HEK293 (cell line): ENCODE measurements around the gene TEF.

Experiments
- CTCF ChIA-PET: fragments of 350-600 bp; formaldehyde crosslinking; extraction: SDS; loops from one replicate; lab custom pipeline; 2021; ENCODE audit warnings: antibody characterized with exemption; lab: Yijun Ruan, JAX
- POLR2A ChIA-PET: fragments of 300-600 bp; formaldehyde crosslinking; extraction: SDS; loops from one replicate; lab custom pipeline; 2020; ENCODE audit warnings: antibody characterized with exemption, inconsistent platforms; lab: Yijun Ruan, JAX
- H3K27ac ChIP-seq: fragments of 200-500 bp; sonication (Bioruptor generic); 2 replicates; pipeline ENCODE4 v1.5.1; 2014; ENCODE audit warnings: low read depth, low read length, control low read depth, inconsistent platforms; ENCODE audit errors: extremely low read depth
- H3K36me3 ChIP-seq, 2 experiments: fragments of 200-500 bp in 1 of 2; sonication (Bioruptor generic) in 1 of 2; 1 replicate in 1 of 2; 2 replicates in 1 of 2; pipeline ENCODE4 v1.5.1; 2014 to 2017; ENCODE audit warnings: inconsistent platforms in 2 of 2, low read length in 2 of 2; ENCODE audit not compliant: control insufficient read depth in 2 of 2, insufficient read depth in 1 of 2
- H3K4me1 ChIP-seq: fragments of 200-500 bp; sonication (Bioruptor generic); 2 replicates; pipeline ENCODE4 v1.5.1; 2014; ENCODE audit warnings: mild to moderate bottlenecking, low read length, inconsistent platforms; ENCODE audit not compliant: control insufficient read depth, insufficient read depth
- H3K4me3 ChIP-seq: 2 replicates; pipeline ENCODE4 v1.5.1; 2011; ENCODE audit warnings: low read depth, mild to moderate bottlenecking, control low read depth, low read length, moderate library complexity
- H3K9me3 ChIP-seq: fragments of 200-500 bp; sonication (Bioruptor generic); 2 replicates; pipeline ENCODE4 v1.5.1; 2014; ENCODE audit warnings: low read depth, low read length, inconsistent platforms; ENCODE audit not compliant: control insufficient read depth, insufficient read depth
- BCL11A ChIP-seq: fragments of 450-650 bp; formaldehyde crosslinking; IDR thresholded peaks from 2 replicates; pipeline ENCODE4 v1.5.1; 2016; ENCODE audit warnings: low read depth, missing biosample characterization, missing genetic modification characterization
- KLF7 ChIP-seq: fragments of 450-650 bp; formaldehyde crosslinking; IDR thresholded peaks from 2 replicates; pipeline ENCODE4 v1.5.1; 2016; ENCODE audit warnings: missing biosample characterization, missing genetic modification characterization, borderline replicate concordance
- KLF8 ChIP-seq: fragments of 450-650 bp; formaldehyde crosslinking; IDR thresholded peaks from 2 replicates; pipeline ENCODE4 v1.5.1; 2016; ENCODE audit warnings: missing biosample characterization, missing genetic modification characterization
- PRDM1 ChIP-seq: fragments of 450-650 bp; formaldehyde crosslinking; IDR thresholded peaks from 2 replicates; pipeline ENCODE4; 2016; ENCODE audit warnings: missing biosample characterization, missing genetic modification characterization
- SP2 ChIP-seq: fragments of 450-650 bp; formaldehyde crosslinking; IDR thresholded peaks from 2 replicates; pipeline ENCODE4 v1.5.1; 2016; ENCODE audit warnings: missing biosample characterization, missing genetic modification characterization
- SP3 ChIP-seq: fragments of 450-650 bp; formaldehyde crosslinking; IDR thresholded peaks from 2 replicates; pipeline ENCODE4 v1.5.1; 2016; ENCODE audit warnings: missing biosample characterization, missing genetic modification characterization
- ZBTB7A ChIP-seq: fragments of 450-650 bp; formaldehyde crosslinking; IDR thresholded peaks from 2 replicates; pipeline ENCODE4 v1.5.1; 2016; ENCODE audit warnings: low read depth, missing biosample characterization, missing genetic modification characterization
- ZFHX2 ChIP-seq: fragments of 450-650 bp; formaldehyde crosslinking; conservative IDR thresholded peaks from 2 replicates; pipeline ENCODE4 v1.5.1; 2016; ENCODE audit warnings: missing biosample characterization, missing genetic modification characterization
- ZFP37 ChIP-seq: fragments of 450-650 bp; formaldehyde crosslinking; IDR thresholded peaks from 2 replicates; pipeline ENCODE4 v1.5.1; 2016; ENCODE audit warnings: missing biosample characterization, missing genetic modification characterization
- ZNF121 ChIP-seq: fragments of 450-650 bp; formaldehyde crosslinking; IDR thresholded peaks from 2 replicates; pipeline ENCODE4 v1.5.1; 2016; ENCODE audit warnings: missing biosample characterization, missing genetic modification characterization
- ZNF140 ChIP-seq: fragments of 450-650 bp; formaldehyde crosslinking; IDR thresholded peaks from 2 replicates; pipeline ENCODE4 v1.5.1; 2016; ENCODE audit warnings: missing biosample characterization, missing genetic modification characterization
- ZNF184 ChIP-seq: fragments of 450-650 bp; IDR thresholded peaks from 2 replicates; pipeline ENCODE4 v1.5.1; 2018; ENCODE audit warnings: missing biosample characterization, mild to moderate bottlenecking, missing genetic modification characterization
- ZNF221 ChIP-seq: fragments of 450-650 bp; formaldehyde crosslinking; IDR thresholded peaks from 2 replicates; pipeline ENCODE4 v1.5.1; 2017; ENCODE audit warnings: missing biosample characterization, missing genetic modification characterization, borderline replicate concordance
- ZNF24 ChIP-seq: fragments of 450-650 bp; formaldehyde crosslinking; IDR thresholded peaks from 2 replicates; pipeline ENCODE4 v1.5.1; 2016; ENCODE audit warnings: missing biosample characterization, missing genetic modification characterization
- ZNF311 ChIP-seq: fragments of 450-650 bp; formaldehyde crosslinking; IDR thresholded peaks from 2 replicates; pipeline ENCODE4 v1.5.1; 2017; ENCODE audit warnings: missing biosample characterization, missing genetic modification characterization, borderline replicate concordance
- ZNF341 ChIP-seq: fragments of 450-650 bp; formaldehyde crosslinking; IDR thresholded peaks from 2 replicates; pipeline ENCODE4; 2016; ENCODE audit warnings: low read depth, missing biosample characterization, missing genetic modification characterization
- ZNF354C ChIP-seq: fragments of 450-650 bp; formaldehyde crosslinking; IDR thresholded peaks from 2 replicates; pipeline ENCODE4 v1.5.1; 2016; ENCODE audit warnings: missing biosample characterization, missing genetic modification characterization, low read depth, borderline replicate concordance
- ZNF560 ChIP-seq: fragments of 450-650 bp; formaldehyde crosslinking; IDR thresholded peaks from 2 replicates; pipeline ENCODE4 v1.5.1; 2017; ENCODE audit warnings: missing biosample characterization, missing genetic modification characterization, borderline replicate concordance
- ZNF623 ChIP-seq: fragments of 450-650 bp; formaldehyde crosslinking; IDR thresholded peaks from 2 replicates; pipeline ENCODE4 v1.5.1; 2016; ENCODE audit warnings: missing biosample characterization, missing genetic modification characterization
- ZNF626 ChIP-seq: fragments of 450-650 bp; sonication (Bioruptor Pico); formaldehyde crosslinking; IDR thresholded peaks from 2 replicates; pipeline ENCODE4 v1.5.1; 2018; ENCODE audit warnings: missing biosample characterization, missing genetic modification characterization, inconsistent platforms
- ZNF629 ChIP-seq: fragments of 450-650 bp; formaldehyde crosslinking; IDR thresholded peaks from 2 replicates; pipeline ENCODE4 v1.5.1; 2017; ENCODE audit warnings: missing biosample characterization, missing genetic modification characterization
- ZNF664 ChIP-seq: fragments of 450-650 bp; formaldehyde crosslinking; IDR thresholded peaks from 2 replicates; pipeline ENCODE4 v1.5.1; 2016; ENCODE audit warnings: missing biosample characterization, missing genetic modification characterization
- ZNF747 ChIP-seq: fragments of 450-650 bp; formaldehyde crosslinking; IDR thresholded peaks from 2 replicates; pipeline ENCODE4 v1.5.1; 2016; ENCODE audit warnings: missing biosample characterization, missing genetic modification characterization
- ZSCAN16 ChIP-seq: fragments of 450-650 bp; formaldehyde crosslinking; IDR thresholded peaks from 2 replicates; pipeline ENCODE4 v1.5.1; 2016; ENCODE audit warnings: missing biosample characterization, missing genetic modification characterization
- TF ChIP-seq, protein P1 (sequence below): fragments of 450-650 bp; formaldehyde crosslinking; IDR thresholded peaks from 2 replicates; pipeline ENCODE4 v1.5.1; 2016; ENCODE audit warnings: missing biosample characterization, missing genetic modification characterization
- TF ChIP-seq, protein P2 (sequence below): fragments of 450-650 bp; formaldehyde crosslinking; IDR thresholded peaks from 2 replicates; pipeline ENCODE4 v1.5.1; 2016; ENCODE audit warnings: missing biosample characterization, missing genetic modification characterization
- TF ChIP-seq, protein P3 (sequence below): fragments of 450-650 bp; formaldehyde crosslinking; IDR thresholded peaks from 2 replicates; pipeline ENCODE4 v1.5.1; 2016; ENCODE audit warnings: missing biosample characterization, missing genetic modification characterization
- TF ChIP-seq, protein P4 (sequence below): fragments of 450-650 bp; formaldehyde crosslinking; IDR thresholded peaks from 2 replicates; pipeline ENCODE4 v1.5.1; 2016; ENCODE audit warnings: missing biosample characterization, missing genetic modification characterization

TEF gene

DNA sequence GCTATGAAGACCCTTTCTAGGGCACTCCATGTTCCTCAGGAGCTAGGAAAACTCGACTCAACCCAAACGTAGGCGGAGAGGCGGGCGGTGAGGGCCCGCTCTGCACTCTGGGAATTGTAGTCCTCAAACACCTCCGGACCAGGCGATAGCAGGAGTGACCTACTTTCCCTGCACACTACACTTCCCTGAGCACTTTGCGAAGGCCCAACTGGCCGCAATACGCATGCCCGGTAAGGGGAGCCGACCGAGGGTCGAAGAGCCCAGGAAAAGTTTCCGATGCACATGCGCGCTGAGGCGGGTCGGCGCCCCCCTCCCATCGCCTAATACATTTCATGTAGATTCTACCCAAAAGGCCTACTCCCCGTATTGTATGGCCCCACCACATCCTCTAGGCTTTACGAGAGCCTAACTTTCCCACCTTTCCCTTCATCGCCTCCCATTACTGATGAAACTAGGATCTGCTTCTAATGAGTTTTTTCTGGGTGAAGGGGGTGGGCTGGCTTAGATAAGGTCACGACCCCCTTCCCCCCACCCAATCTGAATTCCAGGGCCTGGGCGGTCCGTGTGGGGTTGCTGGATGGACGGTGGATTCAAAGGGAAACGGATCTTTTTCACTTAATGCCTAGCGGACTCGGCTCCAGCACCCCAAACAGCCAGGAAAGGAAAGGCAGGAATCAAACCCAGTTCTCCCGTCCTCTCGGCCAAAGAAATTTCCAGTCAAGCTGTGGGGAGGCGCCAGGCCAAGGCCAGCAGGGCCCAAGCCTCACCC lies 62.8 kb downstream of the TEF start:
- Histone ChIP-seq H3K9me3 (no peaks in the 10 kb centered on the region), H3K4me1 (no peaks in the 10 kb centered on the region), H3K36me3 (peaks cover 10 to 46% of the 10 kb centered on the region in 2 experiments), H3K27ac (peak overlapping the region; percentile 100), H3K4me3 (peak overlapping the region; percentile 90)
- ChIA-PET CTCF (interaction anchor here (1.2 to 5.3 kb wide), 3 partner anchors 7 to 73 kb away, joined by 5 to 33 read pairs (median 17); no protein-coding TSS in a partner anchor), POLR2A (interaction anchor here (0.6 to 8.3 kb wide), 17 partner anchors 7 to 176 kb away, joined by 3 to 214 read pairs (median 13); partner anchors contain the start of genes ACO2, DESI1, PHF5A and PMM1)
- TF ChIP-seq ZNF184 (tag by site-specific recombination) (0 out of 2 replicates have a peak, but pooled peaks have one; percentile 12), ZNF311 (no peak), ZNF629 (tag by site-specific recombination) (peak; percentile 5; the same call in 1 of the 2 replicates), ZNF221 (0 out of 2 replicates have a peak, but pooled peaks have one; percentile 78), BCL11A (tag by site-specific recombination) (0 out of 2 replicates have a peak, but pooled peaks have one; percentile 9), ZNF747 (no peak), ZNF664 (tag by site-specific recombination) (no peak), PRDM1 (tag by site-specific recombination) (peak; percentile 96), KLF7 (tag by site-specific recombination) (0 out of 2 replicates have a peak, but pooled peaks have one; percentile 28), SP3 (tag by site-specific recombination) (peak; percentile 86), KLF8 (no peak; the same call in 1 of the 2 replicates), ZNF24 (tag by site-specific recombination) (0 out of 2 replicates have a peak, but pooled peaks have one; percentile 20), ZNF354C (tag by site-specific recombination) (no peak), ZBTB7A (peak; percentile 66; the same call in 1 of the 2 replicates), ZNF341 (tag by site-specific recombination) (peak; percentile 98), ZNF140 (tag by site-specific recombination) (no peak), ZNF626 (tag by site-specific recombination) (no peak), ZFP37 (tag by site-specific recombination) (0 out of 2 replicates have a peak, but pooled peaks have one; percentile 49), ZNF623 (tag by site-specific recombination) (0 out of 2 replicates have a peak, but pooled peaks have one; percentile 13), ZNF121 (tag by site-specific recombination) (peak; percentile 61; the same call in 1 of the 2 replicates), ZFHX2 (tag by site-specific recombination) (peak; percentile 86), ZNF560 (no peak), SP2 (tag by site-specific recombination) (peak; percentile 71), ZSCAN16 (tag by site-specific recombination) (no peak)
- TF ChIP-seq, protein P1, sequence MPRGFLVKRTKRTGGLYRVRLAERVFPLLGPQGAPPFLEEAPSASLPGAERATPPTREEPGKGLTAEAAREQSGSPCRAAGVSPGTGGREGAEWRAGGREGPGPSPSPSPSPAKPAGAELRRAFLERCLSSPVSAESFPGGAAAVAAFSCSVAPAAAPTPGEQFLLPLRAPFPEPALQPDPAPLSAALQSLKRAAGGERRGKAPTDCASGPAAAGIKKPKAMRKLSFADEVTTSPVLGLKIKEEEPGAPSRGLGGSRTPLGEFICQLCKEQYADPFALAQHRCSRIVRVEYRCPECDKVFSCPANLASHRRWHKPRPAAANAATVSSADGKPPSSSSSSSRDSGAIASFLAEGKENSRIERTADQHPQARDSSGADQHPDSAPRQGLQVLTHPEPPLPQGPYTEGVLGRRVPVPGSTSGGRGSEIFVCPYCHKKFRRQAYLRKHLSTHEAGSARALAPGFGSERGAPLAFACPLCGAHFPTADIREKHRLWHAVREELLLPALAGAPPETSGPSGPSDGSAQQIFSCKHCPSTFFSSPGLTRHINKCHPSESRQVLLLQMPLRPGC (tag by site-specific recombination) = no peak
- TF ChIP-seq, protein P2, sequence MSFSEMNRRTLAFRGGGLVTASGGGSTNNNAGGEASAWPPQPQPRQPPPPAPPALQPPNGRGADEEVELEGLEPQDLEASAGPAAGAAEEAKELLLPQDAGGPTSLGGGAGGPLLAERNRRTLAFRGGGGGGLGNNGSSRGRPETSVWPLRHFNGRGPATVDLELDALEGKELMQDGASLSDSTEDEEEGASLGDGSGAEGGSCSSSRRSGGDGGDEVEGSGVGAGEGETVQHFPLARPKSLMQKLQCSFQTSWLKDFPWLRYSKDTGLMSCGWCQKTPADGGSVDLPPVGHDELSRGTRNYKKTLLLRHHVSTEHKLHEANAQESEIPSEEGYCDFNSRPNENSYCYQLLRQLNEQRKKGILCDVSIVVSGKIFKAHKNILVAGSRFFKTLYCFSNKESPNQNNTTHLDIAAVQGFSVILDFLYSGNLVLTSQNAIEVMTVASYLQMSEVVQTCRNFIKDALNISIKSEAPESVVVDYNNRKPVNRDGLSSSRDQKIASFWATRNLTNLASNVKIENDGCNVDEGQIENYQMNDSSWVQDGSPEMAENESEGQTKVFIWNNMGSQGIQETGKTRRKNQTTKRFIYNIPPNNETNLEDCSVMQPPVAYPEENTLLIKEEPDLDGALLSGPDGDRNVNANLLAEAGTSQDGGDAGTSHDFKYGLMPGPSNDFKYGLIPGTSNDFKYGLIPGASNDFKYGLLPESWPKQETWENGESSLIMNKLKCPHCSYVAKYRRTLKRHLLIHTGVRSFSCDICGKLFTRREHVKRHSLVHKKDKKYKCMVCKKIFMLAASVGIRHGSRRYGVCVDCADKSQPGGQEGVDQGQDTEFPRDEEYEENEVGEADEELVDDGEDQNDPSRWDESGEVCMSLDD = peak; percentile 91
- TF ChIP-seq, protein P3, sequence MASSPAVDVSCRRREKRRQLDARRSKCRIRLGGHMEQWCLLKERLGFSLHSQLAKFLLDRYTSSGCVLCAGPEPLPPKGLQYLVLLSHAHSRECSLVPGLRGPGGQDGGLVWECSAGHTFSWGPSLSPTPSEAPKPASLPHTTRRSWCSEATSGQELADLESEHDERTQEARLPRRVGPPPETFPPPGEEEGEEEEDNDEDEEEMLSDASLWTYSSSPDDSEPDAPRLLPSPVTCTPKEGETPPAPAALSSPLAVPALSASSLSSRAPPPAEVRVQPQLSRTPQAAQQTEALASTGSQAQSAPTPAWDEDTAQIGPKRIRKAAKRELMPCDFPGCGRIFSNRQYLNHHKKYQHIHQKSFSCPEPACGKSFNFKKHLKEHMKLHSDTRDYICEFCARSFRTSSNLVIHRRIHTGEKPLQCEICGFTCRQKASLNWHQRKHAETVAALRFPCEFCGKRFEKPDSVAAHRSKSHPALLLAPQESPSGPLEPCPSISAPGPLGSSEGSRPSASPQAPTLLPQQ (tag by site-specific recombination) = peak; percentile 97
- TF ChIP-seq, protein P4, sequence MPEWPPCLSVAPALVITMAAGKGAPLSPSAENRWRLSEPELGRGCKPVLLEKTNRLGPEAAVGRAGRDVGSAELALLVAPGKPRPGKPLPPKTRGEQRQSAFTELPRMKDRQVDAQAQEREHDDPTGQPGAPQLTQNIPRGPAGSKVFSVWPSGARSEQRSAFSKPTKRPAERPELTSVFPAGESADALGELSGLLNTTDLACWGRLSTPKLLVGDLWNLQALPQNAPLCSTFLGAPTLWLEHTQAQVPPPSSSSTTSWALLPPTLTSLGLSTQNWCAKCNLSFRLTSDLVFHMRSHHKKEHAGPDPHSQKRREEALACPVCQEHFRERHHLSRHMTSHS (tag by site-specific recombination) = no peak
